ENCODE data around the gene AGO1.
"Not testable (repeated sequence)": the region's sequence is repeated elsewhere in the genome, so short reads cannot be mapped to it uniquely, and the experiment has no call there.

AGO1 gene

DNA sequence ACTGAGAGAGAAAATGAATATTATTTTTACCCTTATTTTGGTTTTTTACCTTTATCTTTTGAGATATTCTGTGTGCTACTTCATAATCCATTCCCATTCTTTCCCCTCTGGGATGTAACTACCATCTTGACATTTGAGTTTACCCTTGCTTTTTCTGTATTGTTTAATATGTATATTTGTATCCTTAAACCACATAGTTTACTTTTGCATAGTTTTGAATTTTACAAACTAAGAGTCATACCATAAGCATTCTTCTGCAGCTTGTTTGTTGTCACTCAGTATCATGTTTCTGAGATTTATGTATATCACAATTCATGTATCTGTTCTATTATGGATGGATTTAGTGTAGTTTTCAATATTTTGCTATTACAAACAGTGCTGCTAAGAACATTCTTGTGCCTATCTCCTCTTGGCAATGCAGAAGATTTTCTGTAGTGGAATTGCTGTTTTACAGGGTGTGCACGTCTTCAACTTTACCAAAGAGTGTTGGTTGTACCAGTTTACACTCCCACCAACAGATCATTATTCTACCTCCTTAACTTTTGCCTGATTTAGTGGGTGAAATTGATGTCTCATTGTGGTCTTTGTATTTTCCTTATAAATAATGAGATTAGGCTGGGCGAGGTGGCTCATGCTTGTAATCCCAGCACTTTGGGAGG lies 12.2 kb upstream of the AGO1 start:
- no peak for DNase-seq

DNA sequence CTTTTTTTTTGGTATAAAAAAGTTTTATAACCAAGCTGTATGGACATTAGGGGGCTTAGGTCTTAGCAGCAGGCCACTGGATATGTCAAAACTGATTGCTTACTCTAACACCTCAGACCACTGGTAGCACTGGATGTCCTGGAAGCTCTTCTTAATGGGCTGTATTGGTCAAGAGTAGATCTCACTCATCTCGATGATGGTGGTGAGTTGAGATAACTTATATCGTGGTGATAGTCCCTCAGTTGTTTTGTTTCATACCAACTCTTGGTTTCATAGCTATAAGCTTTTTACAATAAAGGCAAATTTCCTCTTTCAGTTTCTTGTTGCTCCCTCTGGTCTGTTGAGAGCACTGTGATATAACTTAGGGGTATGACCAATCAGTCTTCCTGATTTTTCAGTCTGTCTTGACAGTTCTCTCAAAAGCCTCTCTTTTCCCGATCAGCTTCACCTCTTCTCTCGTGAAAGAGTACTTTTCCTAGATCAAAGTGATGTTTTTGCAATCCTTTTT lies 9.7 kb upstream of the AGO1 start:
- DNase-seq: no peak

DNA sequence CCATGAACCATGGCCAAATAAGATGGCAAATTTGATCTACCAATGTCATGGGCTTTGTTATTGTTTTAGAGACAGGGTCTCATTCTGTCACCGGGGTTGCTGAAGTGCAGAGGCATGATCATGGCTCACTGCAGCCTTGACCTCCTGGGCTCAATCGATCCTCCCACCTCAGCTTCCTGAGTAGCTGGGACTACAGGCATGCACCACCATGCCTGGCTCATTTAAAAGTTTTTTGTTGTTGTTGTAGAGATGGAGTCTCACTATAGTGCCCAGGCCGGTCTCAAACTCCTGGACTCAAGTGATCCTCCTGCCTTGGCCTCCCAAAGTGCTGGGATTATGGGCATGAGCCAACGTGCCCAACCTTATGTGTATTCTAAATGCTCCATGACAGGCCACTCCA lies 8.9 kb upstream of the AGO1 start:
- not testable (repeated sequence) for DNase-seq

DNA sequence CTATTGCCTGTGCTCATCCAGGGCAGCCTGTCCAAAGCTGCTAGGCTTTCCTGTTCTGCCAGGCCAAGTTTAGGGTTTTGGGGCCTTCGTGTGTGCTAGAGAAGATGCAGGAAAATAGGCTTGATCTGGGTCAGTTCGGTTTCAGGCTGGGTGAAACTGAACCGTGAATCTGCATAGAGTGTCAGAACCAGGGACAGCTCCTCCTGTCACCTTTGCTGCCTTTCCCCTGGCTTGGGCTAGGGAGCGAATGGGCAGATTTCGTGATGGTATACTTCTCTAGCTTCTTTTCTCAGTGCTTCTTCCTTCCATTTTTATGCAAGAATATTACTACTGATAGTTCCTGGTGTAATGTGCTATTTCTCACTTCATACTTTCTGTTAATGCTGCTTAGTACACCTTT lies 6.0 kb upstream of the AGO1 start:
- DNase-seq: no peak

DNA sequence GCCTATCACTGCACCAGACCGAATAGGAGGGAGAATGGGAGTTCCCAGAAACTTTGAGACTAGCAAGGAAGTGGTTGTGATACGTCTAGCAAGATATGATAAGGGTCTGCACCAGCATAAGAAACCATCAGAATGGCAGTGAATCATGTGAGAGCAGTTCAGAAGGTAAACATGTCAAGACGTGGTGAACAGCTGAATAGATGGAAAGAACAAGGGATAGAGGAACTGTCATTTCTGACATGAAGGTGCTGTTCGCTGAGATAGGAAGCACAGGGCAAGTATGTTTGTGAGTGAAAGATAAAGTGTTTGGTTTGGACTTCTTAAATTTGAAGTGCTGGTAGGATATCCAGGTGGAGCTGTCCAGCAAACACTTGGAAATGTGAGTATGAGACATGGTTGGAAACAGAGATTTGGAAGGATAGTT lies 1.1 kb upstream of the AGO1 start:
- DNase-seq: no peak

DNA sequence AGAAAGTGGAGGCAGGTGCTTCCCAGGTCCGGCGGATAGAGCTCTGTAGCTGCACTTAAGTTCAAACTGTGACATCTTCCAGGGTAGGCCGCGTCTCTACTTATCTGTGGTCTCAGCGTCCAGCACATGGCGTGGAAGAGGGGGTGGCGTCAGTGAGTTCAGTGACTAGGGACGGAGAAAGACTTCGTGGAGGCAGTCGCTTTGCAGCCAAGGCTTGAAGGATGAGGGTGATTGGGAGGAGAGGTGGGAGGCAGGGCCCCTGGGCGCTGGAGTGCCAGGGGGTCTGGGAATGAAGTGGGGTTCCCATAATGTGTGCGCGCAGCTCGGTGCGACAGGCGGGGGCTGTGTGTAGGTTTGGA lies 444 bp upstream of the AGO1 start:
- no peak for DNase-seq

DNA sequence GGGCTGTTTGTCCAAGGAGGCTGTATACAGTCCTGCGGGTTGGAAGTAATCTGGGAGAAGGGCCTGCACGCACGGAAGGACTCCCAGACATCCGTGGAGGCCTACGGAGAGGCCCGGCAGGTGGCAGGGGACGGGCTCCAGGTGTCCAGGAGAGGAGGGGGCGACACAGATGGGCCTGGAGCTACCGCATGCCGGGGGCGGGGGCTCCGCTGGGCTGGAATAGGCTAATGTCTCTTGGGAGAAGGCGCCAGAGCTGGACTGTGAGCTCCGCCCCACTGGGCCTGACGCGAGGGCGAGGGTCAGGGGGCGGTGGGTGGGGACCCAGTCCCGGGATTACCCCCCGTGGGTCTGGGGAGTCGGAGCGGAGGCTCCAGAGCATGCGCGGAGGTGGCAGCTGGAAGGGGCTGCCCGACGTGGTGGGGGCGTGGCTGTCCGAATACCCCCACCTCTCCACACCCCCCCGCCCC lies 659 bp downstream of the AGO1 start:
- no peak for DNase-seq

DNA sequence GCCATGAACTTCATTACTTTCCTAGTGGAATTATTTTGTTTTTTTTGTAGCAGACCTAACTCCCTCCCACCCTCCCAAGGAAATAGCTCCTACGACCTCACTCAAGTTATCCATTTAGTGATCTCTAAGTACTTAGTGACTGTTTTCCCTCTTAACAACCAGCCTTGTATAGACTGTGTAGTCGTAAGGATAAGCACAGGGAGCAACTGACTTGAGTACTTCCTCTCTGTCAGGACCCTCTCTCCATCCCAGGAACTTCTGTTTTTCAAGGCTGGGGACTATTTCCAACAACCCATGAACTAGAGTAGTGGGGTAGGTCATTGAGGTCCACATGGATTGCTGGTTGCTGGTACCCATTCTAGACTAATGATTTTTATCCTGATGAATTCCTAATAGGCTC lies 1.9 kb downstream of the AGO1 start:
- DNase-seq: no peak

DNA sequence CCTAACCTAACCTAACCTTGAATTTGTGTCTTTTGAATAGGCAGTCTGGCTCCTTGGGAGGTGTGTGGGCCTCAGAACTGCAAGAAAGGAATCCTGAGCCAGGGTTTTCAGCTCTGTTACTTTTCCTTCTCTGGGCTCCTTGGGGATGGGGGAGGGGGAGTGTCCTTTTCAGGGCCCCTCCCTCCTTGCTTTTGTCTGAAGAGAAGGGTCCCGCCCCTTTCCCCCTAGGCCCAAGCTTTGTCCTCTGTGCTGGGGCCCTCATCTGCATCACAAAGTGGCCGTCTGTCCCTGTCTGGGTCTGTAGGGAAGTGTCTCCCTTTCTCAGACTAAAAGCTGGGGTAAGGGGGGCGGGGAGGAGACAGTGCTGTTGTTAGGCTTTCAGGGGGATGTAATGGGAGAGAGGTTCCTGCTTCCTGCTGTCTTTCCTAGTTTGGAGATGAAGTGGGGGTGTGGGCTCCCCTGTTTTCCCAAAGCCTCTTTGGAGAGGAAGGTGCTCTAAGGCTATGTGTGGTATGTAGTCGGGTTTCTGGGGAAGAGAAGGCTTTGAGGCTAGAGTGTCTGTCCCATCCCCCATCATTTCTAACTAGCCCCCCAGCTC lies 3.1 kb downstream of the AGO1 start:
- DNase-seq: no peak

DNA sequence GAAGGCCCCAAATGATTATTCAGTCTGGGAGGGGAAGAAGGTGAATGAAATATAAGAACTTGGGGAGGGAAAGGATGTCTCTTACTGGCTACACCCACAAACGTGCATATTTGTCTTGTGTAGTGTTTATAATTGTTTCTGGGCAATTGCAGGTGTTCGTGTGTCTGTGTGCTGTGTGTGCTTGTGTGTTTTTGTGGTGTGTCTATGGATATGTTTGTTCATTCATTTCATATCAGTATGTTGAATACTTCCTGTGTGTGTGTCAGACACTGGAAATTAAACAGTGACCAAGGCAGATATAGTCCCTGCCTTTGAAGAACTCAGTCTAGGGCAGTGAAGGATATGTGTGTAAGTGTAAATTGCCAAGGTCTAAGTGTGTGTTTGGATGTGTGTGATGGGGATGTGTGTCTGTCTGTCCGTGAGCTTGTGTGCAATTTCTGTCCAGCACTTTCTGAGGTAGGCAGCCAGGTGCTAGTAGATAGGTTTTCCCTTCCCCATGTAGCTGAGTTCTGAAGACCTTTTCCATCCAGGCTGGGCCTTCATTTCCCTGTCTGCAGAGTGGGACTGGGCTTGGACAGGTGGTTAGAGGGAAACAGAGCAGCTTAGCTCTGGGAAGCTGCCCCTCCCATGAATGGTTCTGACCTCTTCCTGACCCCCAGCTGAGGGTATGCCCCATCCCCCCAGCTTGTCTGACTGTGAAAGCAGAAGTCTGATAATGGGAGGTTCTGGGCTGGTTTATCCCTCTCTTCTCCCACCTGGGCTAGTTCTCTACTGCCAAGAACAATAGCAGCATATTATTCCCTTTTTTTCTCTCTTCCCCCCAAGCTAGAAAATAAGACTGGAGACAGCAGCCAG lies 3.8 kb downstream of the AGO1 start:
- DNase-seq: no peak

DNA sequence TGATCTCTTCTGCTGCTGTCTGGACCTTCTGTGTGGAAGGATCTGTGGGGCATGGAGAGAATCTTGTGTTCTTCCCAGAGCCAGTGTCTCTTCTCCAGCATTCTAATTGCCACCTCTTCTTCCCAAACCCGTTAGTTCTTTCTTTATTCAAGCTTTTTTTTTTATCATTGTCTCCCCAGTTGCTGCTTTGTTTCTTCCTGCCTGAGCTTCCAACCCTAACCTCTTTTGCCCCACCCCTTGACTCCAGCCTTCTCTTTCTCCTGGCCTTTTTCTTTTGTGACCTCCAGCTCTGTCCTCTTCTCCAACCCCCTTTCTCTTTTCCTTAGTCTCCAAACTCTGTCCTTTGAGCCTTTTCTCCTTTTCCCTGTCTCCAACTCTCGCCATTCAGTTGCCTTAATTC lies 4.5 kb downstream of the AGO1 start:
- no peak for DNase-seq

DNA sequence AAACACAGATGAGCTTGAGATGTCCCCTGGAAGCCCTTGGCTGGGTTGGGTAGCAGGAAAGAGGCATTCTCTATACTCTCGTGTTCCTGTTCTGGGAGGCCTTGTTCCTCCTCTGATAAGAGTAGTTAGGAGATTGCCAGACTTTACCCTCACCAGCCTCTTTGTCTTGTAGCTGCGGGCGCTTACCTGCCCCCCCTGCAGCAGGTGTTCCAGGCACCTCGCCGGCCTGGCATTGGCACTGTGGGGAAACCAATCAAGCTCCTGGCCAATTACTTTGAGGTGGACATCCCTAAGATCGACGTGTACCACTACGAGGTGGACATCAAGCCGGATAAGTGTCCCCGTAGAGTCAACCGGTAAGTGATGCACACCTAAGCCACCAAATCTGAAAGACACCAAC lies 5.2 kb downstream of the AGO1 start:
- no peak for DNase-seq

DNA sequence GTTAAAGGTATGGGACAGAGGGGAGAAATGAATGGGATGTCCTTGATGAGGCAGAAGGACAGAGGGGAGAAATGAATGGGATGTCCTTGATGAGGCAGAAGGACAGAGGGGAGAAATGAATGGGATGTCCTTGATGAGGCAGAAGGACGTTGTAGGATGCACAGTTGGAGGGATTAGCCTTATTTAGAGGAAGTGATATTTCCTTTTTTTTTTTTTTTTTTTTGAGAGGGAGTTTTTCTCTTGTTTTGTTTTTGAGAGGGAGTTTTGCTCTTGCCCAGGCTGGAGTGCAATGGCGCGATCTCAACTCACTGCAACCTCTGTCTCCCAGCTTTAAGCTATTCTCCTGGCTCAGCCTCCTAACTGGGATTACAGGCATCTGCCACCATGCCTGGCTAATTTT lies 6.0 kb downstream of the AGO1 start:
- not testable (repeated sequence) for DNase-seq

DNA sequence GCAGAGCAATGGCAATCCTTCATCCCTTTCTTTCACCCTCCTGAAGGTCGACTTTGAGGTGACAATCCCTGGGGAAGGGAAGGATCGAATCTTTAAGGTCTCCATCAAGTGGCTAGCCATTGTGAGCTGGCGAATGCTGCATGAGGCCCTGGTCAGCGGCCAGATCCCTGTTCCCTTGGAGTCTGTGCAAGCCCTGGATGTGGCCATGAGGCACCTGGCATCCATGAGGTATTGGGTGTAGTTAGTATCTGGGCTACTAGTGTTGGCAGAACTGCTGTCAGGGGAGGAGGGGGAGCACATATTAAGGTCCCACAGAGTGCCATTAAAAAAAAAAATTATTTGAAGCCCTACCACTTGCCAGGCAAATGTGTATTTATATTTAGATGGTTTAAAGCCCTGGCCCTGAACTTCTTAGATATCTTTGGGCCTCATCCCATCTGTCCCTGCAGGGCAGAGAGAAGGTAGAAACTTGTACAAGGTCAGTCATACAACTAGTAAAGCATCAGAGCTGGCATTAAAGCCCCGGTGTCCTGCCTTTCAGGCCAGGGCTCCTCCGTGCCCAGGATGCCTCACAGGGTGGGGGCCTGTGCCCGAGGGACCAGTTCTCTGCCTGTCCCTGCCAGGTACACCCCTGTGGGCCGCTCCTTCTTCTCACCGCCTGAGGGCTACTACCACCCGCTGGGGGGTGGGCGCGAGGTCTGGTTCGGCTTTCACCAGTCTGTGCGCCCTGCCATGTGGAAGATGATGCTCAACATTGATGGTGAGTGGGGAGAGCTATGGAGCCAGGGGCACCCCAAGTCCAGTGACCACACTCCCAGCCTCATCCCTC lies 10.3 kb downstream of the AGO1 start:
- DNase-seq: no peak

DNA sequence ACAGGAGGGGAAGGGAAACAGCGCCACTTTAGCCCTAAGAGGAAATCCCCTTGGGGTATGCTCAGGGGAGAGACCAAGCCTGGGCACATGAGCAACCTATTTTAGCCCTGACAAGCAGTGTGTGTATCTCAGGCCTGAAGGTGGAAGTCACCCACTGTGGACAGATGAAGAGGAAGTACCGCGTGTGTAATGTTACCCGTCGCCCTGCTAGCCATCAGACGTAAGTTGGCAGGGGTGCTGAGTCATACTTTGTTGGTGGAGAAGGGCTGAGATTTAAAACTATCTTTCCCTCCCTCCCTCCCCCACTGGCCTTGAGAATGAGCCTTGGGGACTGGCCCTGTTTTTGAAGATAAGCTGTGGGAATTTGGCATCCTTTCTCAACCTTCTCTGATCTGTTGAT lies 11.2 kb downstream of the AGO1 start:
- no peak for DNase-seq

DNA sequence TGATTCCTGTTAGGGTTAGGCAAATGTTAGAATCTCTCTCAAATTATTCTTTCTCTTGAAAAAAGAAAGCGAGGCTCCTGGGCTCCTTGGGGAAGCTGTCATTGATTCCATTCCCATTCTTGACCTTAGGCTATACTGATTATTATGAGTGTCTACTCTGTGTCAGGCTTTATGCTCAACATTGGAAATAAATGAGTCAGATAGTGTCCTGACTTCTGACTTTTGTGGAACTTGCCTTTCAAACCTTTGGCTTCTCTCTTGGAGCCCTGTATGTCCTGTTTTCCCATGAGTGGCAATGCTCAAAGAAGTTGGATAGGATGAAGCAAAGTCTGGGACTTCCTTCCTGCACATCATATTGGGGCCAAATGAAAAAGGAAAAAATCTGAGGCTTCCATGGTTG lies 11.6 kb downstream of the AGO1 start:
- no peak for DNase-seq

DNA sequence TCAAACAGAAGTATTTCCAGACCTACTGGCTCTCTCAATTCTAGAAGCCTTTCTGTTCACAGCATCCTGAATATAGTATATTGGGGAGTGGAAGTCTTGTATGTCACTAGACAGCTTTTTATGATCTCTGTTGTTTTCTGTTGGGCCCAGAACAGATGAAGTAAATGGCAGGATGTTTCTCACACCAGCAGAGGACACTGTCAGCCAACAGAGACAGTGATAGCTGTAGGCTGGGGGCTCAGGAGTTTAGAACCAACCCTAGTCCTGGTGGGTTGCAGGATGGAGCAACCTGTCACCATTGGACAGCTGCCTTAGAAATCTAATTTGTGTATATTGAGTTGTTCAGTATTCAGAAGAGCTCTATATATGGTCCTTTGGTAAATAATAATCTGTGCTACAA lies 16.9 kb downstream of the AGO1 start:
- no peak for DNase-seq

DNA sequence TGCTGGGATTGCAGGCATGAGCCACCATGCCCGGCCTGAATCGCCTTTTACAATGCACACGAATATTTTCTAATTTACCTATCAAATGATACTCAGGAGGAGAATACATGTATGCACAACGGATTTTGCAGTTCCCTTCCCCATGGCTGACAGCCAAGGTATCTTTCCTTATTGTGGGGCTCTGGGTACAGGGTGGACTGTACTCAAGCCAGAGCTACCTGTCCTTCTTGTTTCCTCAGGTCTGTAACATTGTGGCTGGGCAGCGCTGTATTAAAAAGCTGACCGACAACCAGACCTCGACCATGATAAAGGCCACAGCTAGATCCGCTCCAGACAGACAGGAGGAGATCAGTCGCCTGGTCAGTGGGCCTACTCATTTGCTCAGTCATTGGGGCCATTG lies 18.2 kb downstream of the AGO1 start:
- no peak for DNase-seq

DNA sequence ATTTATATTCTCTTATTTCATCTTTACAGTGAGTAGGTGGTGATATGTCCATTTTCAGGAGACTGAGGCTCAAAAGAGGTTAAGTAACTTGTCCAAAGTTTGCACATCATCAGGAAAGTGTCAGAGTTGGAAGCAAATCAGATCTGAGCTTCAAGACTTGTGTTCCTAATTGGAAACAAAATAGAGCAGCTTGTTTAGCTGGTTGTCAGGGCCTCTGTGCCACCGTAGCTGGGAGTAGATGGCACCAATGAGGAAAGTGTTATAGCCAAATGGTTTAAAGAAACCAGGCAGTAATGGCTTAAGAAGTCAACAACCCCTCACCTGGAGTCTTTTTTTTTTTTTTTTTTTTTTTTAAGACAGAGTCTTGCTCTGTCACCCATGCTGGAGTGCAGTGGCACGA lies 19.7 kb downstream of the AGO1 start:
- no peak for DNase-seq

DNA sequence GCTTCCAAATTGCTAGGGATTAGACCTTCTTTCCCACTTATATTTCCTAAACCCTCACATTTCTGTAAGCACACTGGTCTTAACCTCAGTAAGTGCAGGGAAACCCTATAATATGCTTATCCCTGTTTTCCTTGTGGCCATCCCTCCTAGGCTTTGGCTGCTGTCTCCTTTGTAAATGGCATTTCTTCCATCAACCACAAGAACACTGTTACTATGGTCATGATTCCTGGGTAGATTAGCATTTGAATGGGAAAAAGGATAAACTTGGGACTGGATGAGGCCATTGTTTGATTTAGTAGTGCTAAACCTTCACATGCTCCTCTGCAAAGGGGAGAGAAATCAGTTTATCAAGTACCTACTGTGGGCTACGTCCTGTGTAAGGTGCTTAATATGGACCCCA lies 31.7 kb downstream of the AGO1 start:
- DNase-seq: no peak

DNA sequence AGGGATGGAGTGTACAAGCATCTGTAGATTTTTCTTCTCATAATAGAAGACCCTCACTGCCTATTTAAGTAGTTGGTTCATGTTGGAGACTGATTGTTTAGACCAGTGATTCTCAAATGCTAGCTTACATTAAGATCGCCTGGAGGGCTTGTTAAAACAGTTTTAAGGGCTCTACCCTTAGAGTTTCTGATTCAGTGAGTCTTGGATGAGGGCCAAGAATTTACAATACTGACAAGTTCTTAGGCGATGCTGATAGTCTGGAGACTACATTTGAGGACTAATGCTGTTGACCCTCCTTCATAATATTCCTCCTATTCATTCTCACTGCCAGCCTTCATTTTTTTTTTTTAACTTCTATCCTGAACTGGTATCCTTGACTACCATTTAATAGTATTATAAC lies 32.7 kb downstream of the AGO1 start:
- no peak for DNase-seq

DNA sequence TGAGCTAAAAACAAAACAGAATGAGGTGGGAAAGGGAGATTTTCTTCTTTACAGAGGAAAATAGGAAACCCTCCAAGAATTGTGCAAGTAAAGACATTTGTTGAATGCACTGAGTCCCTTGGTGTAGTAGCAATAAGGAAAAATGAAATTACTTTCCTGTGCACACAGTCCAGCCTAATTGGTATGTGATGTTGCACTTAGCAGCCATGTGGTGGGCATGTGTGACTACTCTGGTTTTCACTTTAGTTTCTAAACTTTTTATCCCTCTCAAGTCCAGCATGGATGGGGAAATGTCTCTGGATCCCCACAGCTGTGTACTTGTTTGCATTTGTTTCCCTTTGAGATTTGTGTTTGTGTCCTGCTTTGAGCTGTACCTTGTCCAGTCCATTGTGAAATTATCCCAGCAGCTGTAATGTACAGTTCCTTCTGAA lies 40.8 kb downstream of the AGO1 start:
- DNase-seq: no peak

DNA sequence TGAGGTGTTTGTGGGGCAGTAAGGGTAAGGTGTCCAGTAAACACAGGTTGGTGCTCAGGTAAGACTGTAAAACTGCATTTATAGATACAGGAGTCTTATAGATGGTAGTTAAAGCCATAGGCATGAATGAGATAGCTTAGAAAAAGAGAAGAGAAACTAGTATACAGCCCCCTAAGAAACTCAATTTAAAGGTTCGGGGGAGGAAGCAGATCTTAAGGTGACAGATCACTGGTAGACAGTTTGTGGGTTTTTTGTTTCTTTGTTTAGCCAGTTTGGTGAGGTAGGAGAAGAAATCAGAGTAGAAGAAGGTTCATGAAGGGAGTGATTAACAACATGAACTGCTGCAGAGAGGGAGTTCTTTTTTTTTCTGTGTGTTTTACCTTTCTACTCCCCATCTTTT lies 41.8 kb downstream of the AGO1 start:
- no peak for DNase-seq

All from kidney glomerular epithelial cell (primary cell).